ENCODE data around the gene RTL10. TPM values are rescaled to one million over a fixed set of nuclear protein-coding genes. Genes with fewer than 3 reads are reported as not detected.

The RTL10 gene
- total and polyA plus RNA-seq, 4 donors = 7.4 to 22.7 (median 11.6) TPM

- H3K27ac ChIP-seq (ENCODE audit: low read depth in 1 of 2, low read length in 1 of 2) = no peak overlapping the region
- H3K9ac ChIP-seq (ENCODE audit: insufficient read depth in 1 of 2, low read length in 2 of 2) = no peak overlapping the region
- no peaks in the 10 kb centered on the region for H3K27me3 ChIP-seq (ENCODE audit: control insufficient read depth in 3 of 3, insufficient read depth in 3 of 3, low read length in 2 of 3)
- peak in 1 of 3 donors; percentile 10 for DNase-seq
- H3K4me1 ChIP-seq (ENCODE audit: control insufficient read depth in 5 of 5, insufficient read depth in 5 of 5, low read length in 5 of 5) = peaks cover 0 to 26% (median 4%) of the 10 kb centered on the region in 5 donors
- H3K36me3 ChIP-seq (ENCODE audit: control insufficient read depth in 4 of 4, insufficient read depth in 4 of 4, low read length in 4 of 4) = no peaks in the 10 kb centered on the region
- H3K4me3 ChIP-seq = no peak overlapping the region
- no peak for TF ChIP-seq CTCF (IDR thresholded peaks at IDR 0.05; ENCODE audit: control extremely low read depth, extremely low read depth)
- no peak for ATAC-seq (ENCODE audit: insufficient read depth, low FRiP score)
- 92 to 94% methylated on average over 26 of the region's 26 CpGs for WGBS, 2 donors
- H3K9me3 ChIP-seq (ENCODE audit: control insufficient read depth in 4 of 4, insufficient read depth in 3 of 4, low read length in 3 of 4) = no peaks in the 10 kb centered on the region
Measured at GRCh38 chr22:19882446-19883381, 28.0 kb upstream of the RTL10 start.

GRCh38 chr22:19880786-19881569 lies 26.3 kb upstream of the RTL10 start:
- no peak overlapping the region for H3K9ac ChIP-seq (ENCODE audit: insufficient read depth in 1 of 2, low read length in 2 of 2)

GRCh38 chr22:19879992-19880785 lies 25.5 kb upstream of the RTL10 start:
- ATAC-seq (ENCODE audit: insufficient read depth, low FRiP score) (no peak), DNase-seq (peak in 1 of 3 donors; percentile 11)
- Histone ChIP-seq H3K4me1 (ENCODE audit: control insufficient read depth in 5 of 5, insufficient read depth in 5 of 5, low read length in 5 of 5) (peaks cover 0 to 19% (median 4%) of the 10 kb centered on the region in 5 donors), H3K27me3 (ENCODE audit: control insufficient read depth in 3 of 3, insufficient read depth in 3 of 3, low read length in 2 of 3) (no peaks in the 10 kb centered on the region), H3K9me3 (ENCODE audit: control insufficient read depth in 4 of 4, insufficient read depth in 3 of 4, low read length in 3 of 4) (no peaks in the 10 kb centered on the region), H3K4me3 (no peak overlapping the region), H3K27ac (ENCODE audit: low read depth in 1 of 2, low read length in 1 of 2) (peak overlapping the region in 1 of 2 donors; percentile 34), H3K9ac (ENCODE audit: insufficient read depth in 1 of 2, low read length in 2 of 2) (no peak overlapping the region), H3K36me3 (ENCODE audit: control insufficient read depth in 4 of 4, insufficient read depth in 4 of 4, low read length in 4 of 4) (peaks cover 0 to 3% (median 0%) of the 10 kb centered on the region in 4 donors)
- 94 to 95% methylated on average over 34 of the region's 34 CpGs for WGBS, 2 donors
- TF ChIP-seq CTCF (IDR thresholded peaks at IDR 0.05; ENCODE audit: control extremely low read depth, extremely low read depth) = no peak

More at GRCh38 chr22:19880786-19881569, 26.3 kb upstream of the RTL10 start:
- Histone ChIP-seq H3K27me3 (ENCODE audit: control insufficient read depth in 3 of 3, insufficient read depth in 3 of 3, low read length in 2 of 3) (no peaks in the 10 kb centered on the region), H3K36me3 (ENCODE audit: control insufficient read depth in 4 of 4, insufficient read depth in 4 of 4, low read length in 4 of 4) (no peaks in the 10 kb centered on the region), H3K27ac (ENCODE audit: low read depth in 1 of 2, low read length in 1 of 2) (peak overlapping the region in 1 of 2 donors; percentile 34), H3K4me1 (ENCODE audit: control insufficient read depth in 5 of 5, insufficient read depth in 5 of 5, low read length in 5 of 5) (peaks cover 0 to 16% (median 4%) of the 10 kb centered on the region in 5 donors), H3K9me3 (ENCODE audit: control insufficient read depth in 4 of 4, insufficient read depth in 3 of 4, low read length in 3 of 4) (no peaks in the 10 kb centered on the region), H3K4me3 (no peak overlapping the region)
- ATAC-seq (ENCODE audit: insufficient read depth, low FRiP score) (no peak), DNase-seq (peak; percentile 78 to 86 (median 81))
- WGBS, 2 donors = 61 to 73% methylated on average over 27 of the region's 27 CpGs
- TF ChIP-seq CTCF (IDR thresholded peaks at IDR 0.05; ENCODE audit: control extremely low read depth, extremely low read depth) = no peak

Data from lung (tissue), 12 donors.